ENCODE measurements around the gene TAS1R2.

GRCh38 chr1:18858070-18858688 lies 1.3 kb downstream of the TAS1R2 start:
- TF ChIP-seq, protein P1, sequence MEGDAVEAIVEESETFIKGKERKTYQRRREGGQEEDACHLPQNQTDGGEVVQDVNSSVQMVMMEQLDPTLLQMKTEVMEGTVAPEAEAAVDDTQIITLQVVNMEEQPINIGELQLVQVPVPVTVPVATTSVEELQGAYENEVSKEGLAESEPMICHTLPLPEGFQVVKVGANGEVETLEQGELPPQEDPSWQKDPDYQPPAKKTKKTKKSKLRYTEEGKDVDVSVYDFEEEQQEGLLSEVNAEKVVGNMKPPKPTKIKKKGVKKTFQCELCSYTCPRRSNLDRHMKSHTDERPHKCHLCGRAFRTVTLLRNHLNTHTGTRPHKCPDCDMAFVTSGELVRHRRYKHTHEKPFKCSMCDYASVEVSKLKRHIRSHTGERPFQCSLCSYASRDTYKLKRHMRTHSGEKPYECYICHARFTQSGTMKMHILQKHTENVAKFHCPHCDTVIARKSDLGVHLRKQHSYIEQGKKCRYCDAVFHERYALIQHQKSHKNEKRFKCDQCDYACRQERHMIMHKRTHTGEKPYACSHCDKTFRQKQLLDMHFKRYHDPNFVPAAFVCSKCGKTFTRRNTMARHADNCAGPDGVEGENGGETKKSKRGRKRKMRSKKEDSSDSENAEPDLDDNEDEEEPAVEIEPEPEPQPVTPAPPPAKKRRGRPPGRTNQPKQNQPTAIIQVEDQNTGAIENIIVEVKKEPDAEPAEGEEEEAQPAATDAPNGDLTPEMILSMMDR (IDR thresholded peaks at IDR 0.05), result no peak
- TF ChIP-seq POLR2A (IDR thresholded peaks at IDR 0.05), result no peak
- no peak for TF ChIP-seq POLR2AphosphoS5 (IDR thresholded peaks at IDR 0.05)

Data from prostate gland (tissue), 2 donors.